Upper lobe of left lung (tissue), 4 donors: Measurements from ENCODE around the gene GET3.
"Not testable (repeated sequence)": the region's sequence is repeated elsewhere in the genome, so short reads cannot be mapped to it uniquely, and the experiment has no call there.

Experiments used
- POLR2AphosphoS5 ChIP-seq, 2 donors: sonication (generic); formaldehyde crosslinking; IDR thresholded peaks; one replicate each; pipeline ENCODE4 v1.5.1; 2017; ENCODE audit warnings: antibody characterized with exemption in 2 of 2
- TF ChIP-seq, protein P1 (sequence below), 6 experiments: fragments of 450-650 bp in 4 of 6; fragments of 200-600 bp in 2 of 6; sonication (generic) in 2 of 6; IDR thresholded peaks; one replicate each; pipeline ENCODE4 v1.5.1; 2016 to 2019; ENCODE audit warnings: antibody characterized with exemption in 6 of 6

DNA sequence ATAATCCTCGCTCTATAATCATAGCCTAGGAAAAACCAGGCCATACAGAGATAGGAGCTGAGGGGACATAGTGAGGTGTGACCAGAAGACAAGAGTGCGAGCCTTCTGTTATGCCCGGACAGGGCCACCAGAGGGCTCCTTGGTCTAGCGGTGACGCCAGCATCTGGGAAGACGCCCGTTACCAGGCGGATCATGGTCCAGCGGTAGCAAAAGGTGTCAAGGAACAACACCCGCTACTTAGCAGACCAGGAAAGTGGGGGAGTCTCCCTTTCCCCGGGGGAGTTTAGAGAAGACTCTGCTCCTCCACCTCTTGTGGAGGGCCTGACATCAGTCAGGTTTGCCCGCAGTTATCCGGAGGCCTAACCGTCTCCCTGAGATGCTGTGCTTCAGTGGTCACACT is 25.2 kb upstream of the GET3 start:
- TF ChIP-seq, protein P1, sequence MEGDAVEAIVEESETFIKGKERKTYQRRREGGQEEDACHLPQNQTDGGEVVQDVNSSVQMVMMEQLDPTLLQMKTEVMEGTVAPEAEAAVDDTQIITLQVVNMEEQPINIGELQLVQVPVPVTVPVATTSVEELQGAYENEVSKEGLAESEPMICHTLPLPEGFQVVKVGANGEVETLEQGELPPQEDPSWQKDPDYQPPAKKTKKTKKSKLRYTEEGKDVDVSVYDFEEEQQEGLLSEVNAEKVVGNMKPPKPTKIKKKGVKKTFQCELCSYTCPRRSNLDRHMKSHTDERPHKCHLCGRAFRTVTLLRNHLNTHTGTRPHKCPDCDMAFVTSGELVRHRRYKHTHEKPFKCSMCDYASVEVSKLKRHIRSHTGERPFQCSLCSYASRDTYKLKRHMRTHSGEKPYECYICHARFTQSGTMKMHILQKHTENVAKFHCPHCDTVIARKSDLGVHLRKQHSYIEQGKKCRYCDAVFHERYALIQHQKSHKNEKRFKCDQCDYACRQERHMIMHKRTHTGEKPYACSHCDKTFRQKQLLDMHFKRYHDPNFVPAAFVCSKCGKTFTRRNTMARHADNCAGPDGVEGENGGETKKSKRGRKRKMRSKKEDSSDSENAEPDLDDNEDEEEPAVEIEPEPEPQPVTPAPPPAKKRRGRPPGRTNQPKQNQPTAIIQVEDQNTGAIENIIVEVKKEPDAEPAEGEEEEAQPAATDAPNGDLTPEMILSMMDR (IDR thresholded peaks at IDR 0.05) = peak; percentile 15 to 57 (median 34)
- TF ChIP-seq POLR2AphosphoS5 (IDR thresholded peaks at IDR 0.05) = not testable (repeated sequence)
